Measurements from ENCODE around the gene CHAD.

Gene CHAD

DNA sequence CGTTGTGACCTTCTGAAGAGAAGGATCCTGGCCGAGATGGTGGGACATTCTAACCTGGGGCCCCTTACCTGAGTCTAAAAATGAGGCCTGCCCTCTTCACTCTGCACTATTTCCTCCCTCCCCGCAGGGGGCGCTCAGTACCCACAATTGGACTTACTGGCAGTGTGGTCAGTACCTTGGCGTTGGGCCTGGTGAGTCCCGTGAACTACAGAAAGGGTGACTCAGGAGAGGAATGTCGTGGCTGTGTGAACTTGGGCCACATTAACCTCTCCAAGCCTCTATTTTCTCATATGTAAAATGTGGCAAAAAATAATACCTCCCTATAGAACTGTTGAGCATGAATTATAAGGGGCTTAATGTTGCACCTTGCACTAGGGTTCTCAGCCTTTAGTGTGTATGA is 13.8 kb upstream of the CHAD start:
- no peak overlapping the region for H3K4me3 ChIP-seq (ENCODE audit: low read depth, low read length)
- TF ChIP-seq, protein P1, sequence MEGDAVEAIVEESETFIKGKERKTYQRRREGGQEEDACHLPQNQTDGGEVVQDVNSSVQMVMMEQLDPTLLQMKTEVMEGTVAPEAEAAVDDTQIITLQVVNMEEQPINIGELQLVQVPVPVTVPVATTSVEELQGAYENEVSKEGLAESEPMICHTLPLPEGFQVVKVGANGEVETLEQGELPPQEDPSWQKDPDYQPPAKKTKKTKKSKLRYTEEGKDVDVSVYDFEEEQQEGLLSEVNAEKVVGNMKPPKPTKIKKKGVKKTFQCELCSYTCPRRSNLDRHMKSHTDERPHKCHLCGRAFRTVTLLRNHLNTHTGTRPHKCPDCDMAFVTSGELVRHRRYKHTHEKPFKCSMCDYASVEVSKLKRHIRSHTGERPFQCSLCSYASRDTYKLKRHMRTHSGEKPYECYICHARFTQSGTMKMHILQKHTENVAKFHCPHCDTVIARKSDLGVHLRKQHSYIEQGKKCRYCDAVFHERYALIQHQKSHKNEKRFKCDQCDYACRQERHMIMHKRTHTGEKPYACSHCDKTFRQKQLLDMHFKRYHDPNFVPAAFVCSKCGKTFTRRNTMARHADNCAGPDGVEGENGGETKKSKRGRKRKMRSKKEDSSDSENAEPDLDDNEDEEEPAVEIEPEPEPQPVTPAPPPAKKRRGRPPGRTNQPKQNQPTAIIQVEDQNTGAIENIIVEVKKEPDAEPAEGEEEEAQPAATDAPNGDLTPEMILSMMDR (IDR thresholded peaks at IDR 0.05; ENCODE audit: borderline replicate concordance, insufficient read depth, low read depth, low read length), result peak; percentile 85

GRCh38 chr17:50482110-50482509 is 13.4 kb upstream of the CHAD start:
- TF ChIP-seq, protein P1 (IDR thresholded peaks at IDR 0.05; ENCODE audit: borderline replicate concordance, insufficient read depth, low read depth, low read length), result no peak
- no peak overlapping the region for H3K4me3 ChIP-seq (ENCODE audit: low read depth, low read length)

- no peak overlapping the region for H3K4me3 ChIP-seq (ENCODE audit: low read depth, low read length)
- TF ChIP-seq, protein P1 (IDR thresholded peaks at IDR 0.05; ENCODE audit: borderline replicate concordance, insufficient read depth, low read depth, low read length), result no peak
Observed at GRCh38 chr17:50481648-50482047, 13.0 kb upstream of the CHAD start.

DNA sequence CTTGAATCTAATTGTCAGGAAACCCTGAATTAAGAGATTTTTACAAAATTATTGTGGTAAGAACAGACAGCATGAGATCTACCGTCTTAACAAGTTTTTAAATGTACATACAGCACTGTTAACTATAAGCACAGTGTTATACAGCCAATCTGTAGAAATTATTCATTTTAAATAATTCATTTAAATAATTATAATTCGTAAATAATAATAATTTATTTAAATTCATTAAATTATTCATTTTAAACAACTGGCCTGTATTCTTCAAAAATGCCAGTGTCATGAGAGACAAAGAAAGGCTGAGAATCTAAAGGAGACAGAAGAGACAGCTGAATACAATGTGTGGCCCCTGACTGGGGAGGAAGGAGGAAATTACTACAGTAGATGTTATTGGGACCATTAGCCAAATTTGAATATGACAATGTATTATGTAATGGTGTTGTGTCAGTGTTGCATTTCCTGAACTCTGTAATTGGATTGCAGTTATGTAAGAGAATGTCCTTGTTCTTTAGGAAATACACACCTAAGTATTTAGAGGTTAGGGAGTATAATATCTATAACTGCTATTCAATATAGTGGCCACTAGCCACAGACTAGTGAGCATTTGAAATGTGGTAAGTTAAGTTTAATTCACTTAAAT is 12.3 kb upstream of the CHAD start:
- TF ChIP-seq, protein P1 (IDR thresholded peaks at IDR 0.05; ENCODE audit: borderline replicate concordance, insufficient read depth, low read depth, low read length), result no peak
- no peak overlapping the region for H3K4me3 ChIP-seq (ENCODE audit: low read depth, low read length)

DNA sequence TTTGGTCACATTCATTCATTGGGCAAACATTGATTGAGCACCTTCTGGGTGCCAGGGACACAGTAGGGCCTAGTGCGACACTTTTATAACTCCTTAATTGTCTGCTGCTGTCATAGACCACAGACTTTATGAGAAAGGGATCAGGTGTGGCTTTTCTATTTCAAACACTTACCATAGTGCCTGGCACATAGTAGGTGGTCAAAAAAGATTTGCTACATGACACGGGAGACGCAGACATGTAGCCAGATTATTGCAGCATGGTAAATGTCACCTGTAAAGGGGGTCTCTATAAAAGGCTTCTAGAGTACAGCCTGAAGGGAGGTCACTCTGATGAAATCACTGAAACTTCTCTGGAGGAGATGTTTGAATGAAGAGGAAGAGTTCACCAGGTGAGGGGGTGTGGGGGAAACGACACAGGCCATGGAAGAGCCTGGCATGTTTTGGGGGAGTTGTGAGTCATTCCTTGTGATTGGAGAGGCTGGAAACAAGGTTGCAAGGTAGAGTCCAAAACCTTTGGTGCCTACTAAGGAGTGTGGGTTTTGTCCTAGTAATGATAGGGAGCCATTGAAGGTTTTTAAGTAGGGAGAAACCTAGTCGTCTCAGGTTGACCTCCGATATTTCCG is 11.6 kb upstream of the CHAD start:
- TF ChIP-seq, protein P1 (IDR thresholded peaks at IDR 0.05; ENCODE audit: borderline replicate concordance, insufficient read depth, low read depth, low read length), result no peak
- H3K4me3 ChIP-seq (ENCODE audit: low read depth, low read length), result no peak overlapping the region

DNA sequence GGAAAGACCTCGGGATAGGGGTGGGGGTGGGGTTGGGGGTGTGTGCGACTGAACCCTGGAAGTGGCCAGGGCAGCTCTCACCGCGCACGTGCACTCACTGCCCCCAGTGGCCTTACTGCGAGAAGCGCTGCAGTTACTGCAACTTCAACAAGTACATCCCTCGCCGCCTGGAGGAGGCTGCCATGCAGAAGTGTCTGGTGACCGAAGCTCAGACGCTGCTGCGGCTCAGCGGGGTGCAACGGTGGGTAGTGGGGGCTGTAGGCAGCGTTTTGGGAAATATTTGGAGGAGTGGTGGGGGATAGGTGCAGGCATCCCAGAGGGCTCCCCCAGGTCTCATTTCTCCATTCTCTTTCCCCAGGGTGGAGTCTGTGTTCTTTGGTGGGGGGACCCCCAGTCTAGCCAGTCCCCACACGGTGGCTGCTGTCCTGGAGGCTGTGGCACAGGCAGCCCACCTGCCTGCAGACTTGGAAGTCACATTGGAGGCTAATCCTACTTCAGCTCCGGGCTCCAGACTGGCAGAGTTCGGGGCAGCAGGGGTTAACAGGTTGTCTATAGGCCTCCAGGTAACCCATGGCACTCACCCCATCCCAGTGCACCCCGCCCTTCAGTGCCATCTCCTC is 11.0 kb upstream of the CHAD start:
- peak overlapping the region; percentile 71 for H3K4me3 ChIP-seq (ENCODE audit: low read depth, low read length)
- TF ChIP-seq, protein P1 (IDR thresholded peaks at IDR 0.05; ENCODE audit: borderline replicate concordance, insufficient read depth, low read depth, low read length), result peak; percentile 76
